Epithelial cell of alveolus of lung (primary cell): ENCODE measurements around the gene MTF2. TPM values are rescaled to one million over a fixed set of nuclear protein-coding genes. Genes with fewer than 3 reads are reported as not detected.

Source experiments
- total RNA-seq: library from RNA; depleted of rRNA; stranded (reverse); fragments of >200 nt; gene quantifications from 2 replicates; pipeline ENCODE4 v1.2.1, GENCODE V29; 2015

The MTF2 gene
- total RNA-seq: 9.3 and 14.8 TPM in 2 replicates

GRCh38 chr1:93078986-93079654, at the start of gene MTF2:
Gene MTF2, plus strand, starts transcription at chr1:93079283. Its CDS starts 244 bp downstream, at chr1:93079527.

GRCh38 chr1:93179886-93180722, 101.0 kb downstream of the MTF2 start, which contains the start of gene TMED5:
Gene TMED5, minus strand, starts transcription at chr1:93180413. Its CDS starts 171 bp downstream, at chr1:93180242.

GRCh38 chr1:93180723-93181613, 101.9 kb downstream of the MTF2 start, which contains the start of gene CCDC18:
Gene CCDC18, plus strand, starts transcription at chr1:93180724. Its CDS starts 2,638 bp downstream, at chr1:93183362.

Other genes with a start within 250 kb of the MTF2 start
- 2,159 and 2,725 TPM in 2 replicates for gene RPL5, start 247.2 kb upstream of the MTF2 start, total RNA-seq
- 8.5 and 9.6 TPM in 2 replicates for gene DIPK1A, start 117.8 kb upstream of the MTF2 start, total RNA-seq
- 57.0 and 83.8 TPM in 2 replicates for gene TMED5, start 101.1 kb downstream of the MTF2 start, total RNA-seq
- 4.6 and 9.2 TPM in 2 replicates for gene CCDC18, start 101.4 kb downstream of the MTF2 start, total RNA-seq